Sigmoid colon (tissue), 3 donors: Measurements from ENCODE around the gene BCL10.

Experiments
- POLR2A ChIP-seq, 2 donors: fragments of 450-650 bp; IDR thresholded peaks; one replicate each; pipeline ENCODE4 v1.6.1; 2016; ENCODE audit warnings: antibody characterized with exemption in 2 of 2, mild to moderate bottlenecking in 2 of 2, moderate library complexity in 2 of 2
- TF ChIP-seq, protein P1 (sequence below), 4 experiments: fragments of 450-650 bp in 3 of 4; fragments of 200-600 bp in 1 of 4; IDR thresholded peaks; one replicate each; pipeline ENCODE4 v1.5.1; 2016 to 2019; ENCODE audit warnings: antibody characterized with exemption in 4 of 4, mild to moderate bottlenecking in 3 of 4, moderate library complexity in 2 of 4

DNA sequence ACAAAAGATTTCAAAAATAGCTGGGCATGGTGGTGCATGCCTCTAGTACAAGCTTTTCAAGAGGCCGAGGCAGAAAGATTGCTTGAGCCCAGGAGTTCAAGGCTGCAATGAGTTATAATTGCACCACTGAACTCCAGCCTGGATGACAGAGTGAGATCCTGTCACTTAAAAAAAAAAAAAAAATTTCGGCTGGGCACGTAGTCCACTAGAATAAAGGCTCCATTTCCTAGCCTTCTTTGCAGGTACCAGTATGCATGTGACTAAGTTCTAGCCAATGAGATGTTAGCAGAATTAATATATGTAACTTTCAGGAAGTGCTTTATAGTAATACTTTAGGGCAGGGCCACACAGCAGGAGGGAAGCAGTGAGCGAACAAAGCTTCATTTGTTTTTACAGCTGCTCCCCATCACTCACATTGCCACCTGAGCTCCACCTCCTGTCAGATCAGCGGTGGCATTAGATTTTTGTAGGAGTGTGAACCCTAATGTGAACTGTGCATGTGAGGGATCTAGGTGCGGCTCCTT lies 46.8 kb downstream of the BCL10 start:
- TF ChIP-seq POLR2A (IDR thresholded peaks at IDR 0.05) = no peak
- TF ChIP-seq, protein P1, sequence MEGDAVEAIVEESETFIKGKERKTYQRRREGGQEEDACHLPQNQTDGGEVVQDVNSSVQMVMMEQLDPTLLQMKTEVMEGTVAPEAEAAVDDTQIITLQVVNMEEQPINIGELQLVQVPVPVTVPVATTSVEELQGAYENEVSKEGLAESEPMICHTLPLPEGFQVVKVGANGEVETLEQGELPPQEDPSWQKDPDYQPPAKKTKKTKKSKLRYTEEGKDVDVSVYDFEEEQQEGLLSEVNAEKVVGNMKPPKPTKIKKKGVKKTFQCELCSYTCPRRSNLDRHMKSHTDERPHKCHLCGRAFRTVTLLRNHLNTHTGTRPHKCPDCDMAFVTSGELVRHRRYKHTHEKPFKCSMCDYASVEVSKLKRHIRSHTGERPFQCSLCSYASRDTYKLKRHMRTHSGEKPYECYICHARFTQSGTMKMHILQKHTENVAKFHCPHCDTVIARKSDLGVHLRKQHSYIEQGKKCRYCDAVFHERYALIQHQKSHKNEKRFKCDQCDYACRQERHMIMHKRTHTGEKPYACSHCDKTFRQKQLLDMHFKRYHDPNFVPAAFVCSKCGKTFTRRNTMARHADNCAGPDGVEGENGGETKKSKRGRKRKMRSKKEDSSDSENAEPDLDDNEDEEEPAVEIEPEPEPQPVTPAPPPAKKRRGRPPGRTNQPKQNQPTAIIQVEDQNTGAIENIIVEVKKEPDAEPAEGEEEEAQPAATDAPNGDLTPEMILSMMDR (IDR thresholded peaks at IDR 0.05) = no peak
